AG10803 (cell line): ENCODE results near the gene KMT2C.

Experiments used
- DNase-seq: peaks from one replicate; pipeline ENCODE4 v3.0.0; 2010; ENCODE audit warnings: low read depth
- H3K4me3 ChIP-seq: 2 replicates; pipeline ENCODE4 v1.5.1; 2011; ENCODE audit warnings: mild to moderate bottlenecking, low read length, control low read depth
- TF ChIP-seq, protein P1 (sequence below): conservative IDR thresholded peaks from 2 replicates; pipeline ENCODE4 v1.5.1; 2011; ENCODE audit warnings: mild to moderate bottlenecking, low read length, control low read depth, inconsistent platforms

Gene KMT2C

DNA sequence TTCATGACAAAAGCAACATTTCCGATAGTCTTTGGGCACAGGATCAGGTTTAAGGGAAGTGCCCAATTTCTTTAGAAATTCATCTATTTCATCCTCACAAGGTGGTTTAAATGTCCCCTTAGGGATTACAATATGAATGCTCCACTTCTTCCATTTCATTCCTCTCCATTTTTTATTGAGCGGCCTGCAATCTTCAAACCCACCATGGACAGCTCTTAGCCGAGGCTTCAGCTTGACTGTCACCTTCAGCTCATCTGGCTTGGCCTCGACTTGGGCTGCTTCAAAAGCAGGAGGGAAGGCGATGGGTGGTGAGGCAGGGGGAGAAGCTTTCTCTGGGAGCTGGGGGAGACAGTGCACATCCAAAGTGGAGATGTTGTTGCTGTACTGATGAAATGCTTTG is 287.1 kb downstream of the KMT2C start:
- no peak overlapping the region for H3K4me3 ChIP-seq
- no peak for DNase-seq
- TF ChIP-seq, protein P1, sequence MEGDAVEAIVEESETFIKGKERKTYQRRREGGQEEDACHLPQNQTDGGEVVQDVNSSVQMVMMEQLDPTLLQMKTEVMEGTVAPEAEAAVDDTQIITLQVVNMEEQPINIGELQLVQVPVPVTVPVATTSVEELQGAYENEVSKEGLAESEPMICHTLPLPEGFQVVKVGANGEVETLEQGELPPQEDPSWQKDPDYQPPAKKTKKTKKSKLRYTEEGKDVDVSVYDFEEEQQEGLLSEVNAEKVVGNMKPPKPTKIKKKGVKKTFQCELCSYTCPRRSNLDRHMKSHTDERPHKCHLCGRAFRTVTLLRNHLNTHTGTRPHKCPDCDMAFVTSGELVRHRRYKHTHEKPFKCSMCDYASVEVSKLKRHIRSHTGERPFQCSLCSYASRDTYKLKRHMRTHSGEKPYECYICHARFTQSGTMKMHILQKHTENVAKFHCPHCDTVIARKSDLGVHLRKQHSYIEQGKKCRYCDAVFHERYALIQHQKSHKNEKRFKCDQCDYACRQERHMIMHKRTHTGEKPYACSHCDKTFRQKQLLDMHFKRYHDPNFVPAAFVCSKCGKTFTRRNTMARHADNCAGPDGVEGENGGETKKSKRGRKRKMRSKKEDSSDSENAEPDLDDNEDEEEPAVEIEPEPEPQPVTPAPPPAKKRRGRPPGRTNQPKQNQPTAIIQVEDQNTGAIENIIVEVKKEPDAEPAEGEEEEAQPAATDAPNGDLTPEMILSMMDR: no peak

DNA sequence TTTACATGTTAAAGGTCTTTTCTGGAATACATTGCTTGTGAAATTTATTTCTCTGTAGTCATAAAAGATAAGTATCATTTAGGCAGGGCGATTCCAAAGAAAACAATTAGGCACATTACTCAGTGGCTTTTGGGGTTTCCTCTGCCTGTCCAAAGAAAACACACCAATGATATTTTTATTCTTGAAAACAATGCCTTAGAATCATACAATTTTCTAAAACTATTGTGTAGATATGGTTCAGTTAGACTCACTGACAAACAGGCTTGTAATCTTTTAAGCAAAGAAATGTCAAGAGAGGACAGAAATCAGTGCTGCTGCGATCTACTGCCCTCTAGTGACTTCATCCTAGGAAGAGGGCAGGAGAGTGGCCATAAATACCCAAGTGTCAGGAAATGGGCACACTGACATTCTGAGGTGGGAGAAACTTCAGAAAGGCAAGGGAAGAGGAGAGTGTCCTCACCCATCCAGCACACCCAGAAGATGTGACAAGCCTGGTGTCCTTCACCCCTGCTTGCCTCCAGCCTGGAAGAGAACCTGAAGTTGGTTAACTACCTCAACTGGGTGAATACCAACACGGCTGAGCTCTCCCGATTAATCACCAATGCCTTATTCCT is 289.8 kb downstream of the KMT2C start:
- DNase-seq: peak; percentile 69
- TF ChIP-seq, protein P1: peak; percentile 70
- H3K4me3 ChIP-seq: no peak overlapping the region

GRCh38 chr7:152144557-152145245 is 291.1 kb downstream of the KMT2C start:
- TF ChIP-seq, protein P1: no peak
- no peak overlapping the region for H3K4me3 ChIP-seq
- DNase-seq: no peak

DNA sequence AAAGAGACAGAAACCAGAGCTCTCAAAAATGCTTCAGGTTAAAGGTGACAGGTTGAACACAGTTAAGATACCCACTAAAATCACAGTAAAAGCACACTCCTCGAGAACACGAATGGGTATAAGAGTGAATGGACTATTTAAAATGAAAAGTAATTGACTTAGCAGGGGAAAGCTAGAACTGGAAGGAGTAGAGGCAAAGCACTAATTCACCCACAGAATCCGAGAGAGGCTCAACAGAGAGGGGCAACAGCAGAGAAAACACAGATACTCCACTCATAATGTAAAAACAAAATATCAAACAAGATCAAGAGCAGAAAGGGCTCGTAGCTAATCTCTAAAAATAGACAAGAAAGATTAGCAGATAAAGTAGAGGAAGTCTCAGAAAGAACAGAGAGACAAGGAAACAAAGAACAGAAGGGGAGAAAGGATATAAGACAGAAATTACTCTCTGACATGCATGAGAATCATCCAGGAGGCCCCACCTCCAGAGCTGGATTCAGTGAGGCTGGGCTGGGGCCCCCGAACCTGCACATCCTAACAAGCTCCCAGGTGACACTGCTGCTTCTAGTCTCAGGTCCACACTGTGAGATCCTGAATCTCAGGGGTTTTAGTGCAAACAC is 292.7 kb downstream of the KMT2C start:
- TF ChIP-seq, protein P1: no peak
- DNase-seq: no peak
- no peak overlapping the region for H3K4me3 ChIP-seq

- no peak for DNase-seq
- TF ChIP-seq, protein P1: no peak
- no peak overlapping the region for H3K4me3 ChIP-seq
These were observed 295.2 kb downstream of the KMT2C start for GRCh38 chr7:152140560-152140959.

GRCh38 chr7:152140067-152140466 is 295.7 kb downstream of the KMT2C start:
- TF ChIP-seq, protein P1: no peak
- no peak overlapping the region for H3K4me3 ChIP-seq
- DNase-seq: no peak
